Rectal smooth muscle tissue (tissue), 1 donor: Measurements from ENCODE around the gene RCN2.
A peak's percentile ranks its signal among the peaks of the same experiment; 100 is the strongest.
"Not testable (repeated sequence)": the region's sequence is repeated elsewhere in the genome, so short reads cannot be mapped to it uniquely, and the experiment has no call there.

ENCODE experiments used
- H3K27ac ChIP-seq: one replicate; pipeline ENCODE4 v1.7.0; 2013; ENCODE audit warnings: low read depth, low read length, inconsistent platforms
- H3K27me3 ChIP-seq: one replicate; pipeline ENCODE4 v1.7.0; 2013; ENCODE audit warnings: low read length; ENCODE audit not compliant: control insufficient read depth, insufficient read depth
- H3K36me3 ChIP-seq: one replicate; pipeline ENCODE4 v1.7.0; 2013; ENCODE audit warnings: low read length; ENCODE audit not compliant: control insufficient read depth, insufficient read depth
- H3K4me1 ChIP-seq: one replicate; pipeline ENCODE4 v1.7.0; 2013; ENCODE audit warnings: low read length; ENCODE audit not compliant: control insufficient read depth, insufficient read depth
- H3K4me3 ChIP-seq: one replicate; pipeline ENCODE4 v1.7.0; 2013; ENCODE audit warnings: low read length
- H3K9ac ChIP-seq: one replicate; pipeline ENCODE4 v1.7.0; 2013; ENCODE audit warnings: low read length

The RCN2 gene, protein sequence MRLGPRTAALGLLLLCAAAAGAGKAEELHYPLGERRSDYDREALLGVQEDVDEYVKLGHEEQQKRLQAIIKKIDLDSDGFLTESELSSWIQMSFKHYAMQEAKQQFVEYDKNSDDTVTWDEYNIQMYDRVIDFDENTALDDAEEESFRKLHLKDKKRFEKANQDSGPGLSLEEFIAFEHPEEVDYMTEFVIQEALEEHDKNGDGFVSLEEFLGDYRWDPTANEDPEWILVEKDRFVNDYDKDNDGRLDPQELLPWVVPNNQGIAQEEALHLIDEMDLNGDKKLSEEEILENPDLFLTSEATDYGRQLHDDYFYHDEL

DNA sequence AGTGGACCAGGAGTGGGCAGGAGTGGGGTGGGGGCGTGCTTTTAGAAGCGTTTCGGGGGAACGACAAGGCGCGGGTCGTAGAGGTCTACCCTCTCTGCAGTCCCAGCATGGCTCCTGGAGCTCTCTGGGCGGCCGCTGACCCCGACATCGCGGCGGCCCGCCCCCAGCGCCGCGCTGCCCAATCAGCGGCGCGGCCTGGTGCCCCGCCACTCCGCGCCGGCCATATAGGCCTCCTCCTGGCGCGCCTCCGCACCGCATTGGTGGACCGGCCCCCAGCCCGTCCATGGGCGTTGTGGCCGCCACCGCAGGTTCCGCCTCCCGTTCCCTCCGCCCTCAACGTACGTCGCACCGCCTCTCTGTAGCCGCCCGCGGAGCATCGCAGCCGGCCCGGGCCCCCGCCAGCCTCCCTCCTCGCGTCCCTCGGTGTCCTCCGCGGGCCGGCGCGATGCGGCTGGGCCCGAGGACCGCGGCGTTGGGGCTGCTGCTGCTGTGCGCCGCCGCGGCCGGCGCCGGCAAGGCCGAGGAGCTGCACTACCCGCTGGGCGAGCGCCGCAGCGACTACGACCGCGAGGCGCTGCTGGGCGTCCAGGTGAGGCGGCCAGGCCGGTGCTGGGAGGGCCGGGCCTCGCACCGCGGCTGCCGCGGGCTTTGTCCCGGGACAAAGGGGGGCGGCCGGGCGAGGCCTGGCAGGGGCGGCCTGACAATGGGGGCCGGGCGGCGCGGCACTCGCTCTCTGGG is at the start of gene RCN2:
Gene RCN2, plus strand, starts transcription at position 353 of the 738 bp plus-strand sequence. Its CDS starts 93 bp downstream, at position 446.
- H3K9ac ChIP-seq, result peak within 1 kb of the TSS; percentile 4
- no peaks in the 10 kb centered on the region for H3K27me3 ChIP-seq
- peaks cover 3% of the 10 kb centered on the region for H3K36me3 ChIP-seq
- H3K27ac ChIP-seq, result peak within 1 kb of the TSS; percentile 62
- H3K4me1 ChIP-seq, result no peaks in the 10 kb centered on the region
- H3K4me3 ChIP-seq, result peak within 1 kb of the TSS; percentile 65

DNA sequence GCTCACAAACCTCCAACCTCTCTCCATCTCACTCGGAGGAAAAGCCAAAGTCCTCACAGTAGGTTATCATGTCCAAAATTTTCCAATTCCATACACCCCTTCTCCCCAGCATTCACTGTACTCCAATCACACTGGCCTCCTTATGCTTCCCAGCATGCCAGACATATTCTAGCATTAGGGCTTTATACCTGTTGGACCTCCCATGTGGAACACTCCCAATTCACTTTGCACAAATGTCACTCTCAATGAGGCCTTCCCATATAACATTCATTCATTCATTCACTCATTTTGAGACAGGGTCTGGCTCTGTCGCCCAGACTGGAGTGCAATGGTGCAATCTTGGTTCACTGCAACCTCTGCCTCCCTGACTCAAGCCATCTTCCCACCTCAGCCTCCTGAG is 46.3 kb upstream of the RCN2 start:
- Histone ChIP-seq H3K4me3 (no peak overlapping the region), H3K9ac (no peak overlapping the region), H3K4me1 (no peaks in the 10 kb centered on the region), H3K36me3 (no peaks in the 10 kb centered on the region), H3K27ac (no peak overlapping the region), H3K27me3 (no peaks in the 10 kb centered on the region)

DNA sequence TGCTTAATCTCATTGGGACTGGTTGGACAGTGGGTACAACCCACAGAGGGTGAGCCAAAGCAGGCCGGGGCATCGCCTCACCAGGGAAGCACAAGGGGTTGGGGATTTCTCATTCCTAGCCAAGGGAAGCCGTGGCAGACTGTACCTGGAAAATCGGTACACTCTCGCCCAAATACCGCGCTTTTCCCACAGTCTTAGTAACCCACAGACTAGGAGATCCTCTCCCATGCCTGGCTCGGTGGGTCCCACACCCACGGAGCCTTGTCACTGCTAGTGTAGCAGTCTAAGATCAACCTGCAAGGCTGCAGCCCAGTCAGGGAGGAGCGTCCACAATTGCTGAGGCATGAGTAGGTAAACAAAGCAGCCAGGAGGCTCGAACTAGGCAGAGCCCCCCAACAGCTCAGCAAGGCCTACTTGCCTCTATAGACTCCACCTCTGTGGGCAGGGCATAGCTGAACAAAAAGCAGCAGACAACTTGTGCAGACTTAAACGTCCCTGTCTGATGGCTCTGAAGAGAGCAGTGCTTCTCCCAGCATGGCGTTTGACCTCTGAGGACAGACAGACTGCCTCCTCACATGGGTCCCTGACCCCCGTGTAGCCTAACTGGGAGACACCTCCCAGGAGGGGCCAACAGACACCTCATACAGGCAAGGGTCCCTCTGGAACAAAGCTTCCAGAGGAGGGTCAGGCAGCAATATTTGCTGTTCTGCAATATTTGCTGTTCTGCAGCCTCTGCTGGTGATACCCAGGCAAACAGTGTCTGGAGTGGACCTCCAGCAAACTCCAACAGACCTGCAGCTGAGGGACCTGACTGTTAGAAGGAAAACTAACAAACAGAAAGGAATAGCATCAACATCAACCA is 44.0 kb upstream of the RCN2 start:
- H3K36me3 ChIP-seq, H3K4me3 ChIP-seq, H3K9ac ChIP-seq, H3K27ac ChIP-seq, H3K4me1 ChIP-seq, H3K27me3 ChIP-seq: not testable (repeated sequence)

DNA sequence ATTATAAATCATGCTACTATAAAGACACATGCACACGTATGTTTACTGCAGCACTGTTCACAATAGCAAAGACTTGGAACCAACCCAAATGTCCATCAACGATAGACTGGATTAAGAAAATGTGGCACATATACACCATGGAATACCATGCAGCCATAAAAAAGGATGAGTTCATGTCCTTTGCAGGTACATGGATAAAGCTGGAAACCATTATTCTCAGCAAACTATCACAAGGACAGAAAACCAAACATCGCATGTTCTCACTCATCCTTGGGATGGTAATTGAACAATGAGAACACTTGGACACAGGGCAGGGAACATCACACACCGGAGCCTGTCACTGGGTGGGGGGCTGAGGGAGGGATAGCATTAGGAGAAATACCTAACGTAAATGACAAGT is 38.7 kb upstream of the RCN2 start:
- not testable (repeated sequence) for H3K36me3 ChIP-seq, H3K4me3 ChIP-seq, H3K27ac ChIP-seq, H3K27me3 ChIP-seq, H3K4me1 ChIP-seq, H3K9ac ChIP-seq

DNA sequence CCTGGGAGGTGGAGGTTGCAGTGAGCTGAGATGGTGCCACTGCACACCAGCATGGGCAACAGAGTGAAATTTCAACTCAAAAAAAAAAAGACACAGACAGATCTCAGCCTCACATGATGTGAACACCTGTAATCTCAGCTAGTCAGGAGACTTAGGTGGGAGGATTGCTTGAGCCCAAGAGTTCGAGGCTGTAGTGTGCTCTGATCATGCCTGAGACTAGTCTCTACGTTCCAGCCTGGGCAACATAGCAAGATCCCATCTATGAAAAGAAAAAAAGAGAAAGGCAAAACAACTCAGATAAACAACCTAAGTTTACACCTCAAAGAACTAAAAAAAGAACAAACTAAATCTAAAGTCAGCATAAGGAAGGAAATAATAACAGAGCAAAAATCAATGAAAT is 37.4 kb upstream of the RCN2 start:
- Histone ChIP-seq H3K4me1 (no peaks in the 10 kb centered on the region), H3K36me3 (no peaks in the 10 kb centered on the region), H3K9ac (no peak overlapping the region), H3K27me3 (no peaks in the 10 kb centered on the region), H3K27ac (no peak overlapping the region), H3K4me3 (no peak overlapping the region)

DNA sequence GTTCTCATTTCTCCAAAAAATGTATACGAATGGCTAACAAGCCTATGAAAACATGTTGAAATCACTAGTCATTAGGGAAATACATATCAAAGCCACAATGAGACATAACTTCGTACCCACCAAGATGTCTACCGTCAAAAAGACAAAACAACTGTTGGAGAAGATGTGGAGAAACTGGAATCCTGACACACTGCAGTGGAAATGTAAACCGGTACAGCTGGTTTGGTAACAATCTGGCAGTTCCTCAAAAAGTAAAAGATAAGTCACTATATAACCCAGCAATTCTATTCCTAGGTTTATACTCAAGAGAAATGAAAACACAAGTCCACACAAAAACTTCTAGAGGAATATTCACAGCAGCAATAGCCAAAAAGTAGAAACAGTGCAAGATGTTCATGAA is 33.4 kb upstream of the RCN2 start:
- H3K27ac ChIP-seq, result no peak overlapping the region
- no peak overlapping the region for H3K4me3 ChIP-seq
- H3K27me3 ChIP-seq, result no peaks in the 10 kb centered on the region
- H3K4me1 ChIP-seq, result no peaks in the 10 kb centered on the region
- no peak overlapping the region for H3K9ac ChIP-seq
- H3K36me3 ChIP-seq, result no peaks in the 10 kb centered on the region

DNA sequence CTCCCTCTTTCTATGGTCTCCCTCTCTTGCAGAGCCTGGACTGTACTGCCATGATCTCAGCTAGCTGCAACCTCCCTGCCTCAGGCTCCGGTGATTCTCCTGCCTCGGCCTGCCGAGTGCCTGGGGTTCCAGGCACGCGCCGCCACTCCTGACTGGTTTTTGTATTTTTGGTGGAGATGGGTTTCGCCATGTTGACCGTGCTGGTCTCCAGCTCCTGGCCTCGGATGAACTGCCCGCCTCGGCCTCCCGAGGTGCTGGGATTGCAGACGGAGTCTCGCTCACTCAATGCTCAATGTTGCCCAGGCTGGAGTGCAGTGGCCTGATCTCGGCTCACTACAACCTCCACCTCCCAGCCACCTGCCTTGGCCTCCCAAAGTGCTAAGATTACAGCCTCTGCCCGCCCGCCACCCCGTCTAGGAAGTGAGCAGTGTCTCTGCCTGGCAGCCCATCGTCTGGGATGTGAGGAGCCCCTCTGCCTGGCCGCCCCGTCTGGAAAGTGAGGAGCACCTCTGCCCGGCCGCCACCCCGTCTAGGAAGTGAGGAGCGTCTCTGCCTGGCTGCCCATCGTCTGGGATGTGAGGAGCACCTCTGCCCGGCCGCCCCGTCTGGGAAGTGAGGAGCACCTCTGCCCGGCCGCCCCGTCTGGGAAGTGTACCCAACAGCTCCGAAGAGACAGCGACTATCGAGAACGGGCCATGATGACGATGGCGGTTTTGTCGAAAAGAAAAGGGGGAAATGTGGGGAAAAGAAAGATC is 32.2 kb upstream of the RCN2 start:
- H3K36me3 ChIP-seq, H3K27me3 ChIP-seq, H3K27ac ChIP-seq, H3K9ac ChIP-seq, H3K4me1 ChIP-seq, H3K4me3 ChIP-seq: not testable (repeated sequence)

DNA sequence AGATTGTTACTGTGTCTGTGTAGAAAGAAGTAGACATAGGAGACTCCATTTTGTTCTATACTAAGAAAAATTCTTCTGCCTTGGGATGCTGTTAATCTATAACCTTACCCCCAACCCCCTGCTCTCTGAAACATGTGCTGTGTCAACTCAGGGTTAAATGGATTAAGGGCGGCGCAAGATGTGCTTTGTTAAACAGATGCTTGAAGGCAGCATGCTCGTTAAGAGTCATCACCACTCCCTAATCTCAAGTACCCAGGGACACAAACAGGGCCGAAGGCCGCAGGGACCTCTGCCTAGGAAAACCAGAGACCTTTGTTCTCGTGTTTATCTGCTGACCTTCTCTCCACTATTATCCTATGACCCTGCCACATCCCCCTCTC is 31.6 kb upstream of the RCN2 start:
- H3K4me1 ChIP-seq, H3K9ac ChIP-seq, H3K4me3 ChIP-seq, H3K27ac ChIP-seq, H3K36me3 ChIP-seq, H3K27me3 ChIP-seq: not testable (repeated sequence)

DNA sequence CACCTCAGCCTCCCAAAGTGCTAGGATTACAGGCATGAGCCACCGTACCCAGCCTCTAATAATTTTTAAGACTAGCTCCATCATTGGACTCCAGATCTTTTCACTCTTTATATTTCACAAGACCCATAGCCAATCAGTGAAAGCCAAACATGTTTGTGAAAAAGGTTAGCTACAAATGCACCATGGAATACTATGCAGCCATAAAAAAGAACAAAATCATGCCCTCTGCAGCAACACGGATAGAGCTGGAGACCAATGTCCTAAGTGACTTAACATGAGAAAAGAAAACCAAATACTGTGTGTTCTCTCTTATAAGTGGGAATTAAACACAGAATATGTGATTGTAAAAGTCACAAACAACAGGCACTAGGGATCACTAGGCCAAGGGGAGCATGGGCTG is 29.6 kb upstream of the RCN2 start:
- H3K27me3 ChIP-seq, result no peaks in the 10 kb centered on the region
- no peaks in the 10 kb centered on the region for H3K36me3 ChIP-seq
- no peak overlapping the region for H3K9ac ChIP-seq
- no peak overlapping the region for H3K4me3 ChIP-seq
- H3K27ac ChIP-seq, result no peak overlapping the region
- peaks cover 8% of the 10 kb centered on the region for H3K4me1 ChIP-seq

DNA sequence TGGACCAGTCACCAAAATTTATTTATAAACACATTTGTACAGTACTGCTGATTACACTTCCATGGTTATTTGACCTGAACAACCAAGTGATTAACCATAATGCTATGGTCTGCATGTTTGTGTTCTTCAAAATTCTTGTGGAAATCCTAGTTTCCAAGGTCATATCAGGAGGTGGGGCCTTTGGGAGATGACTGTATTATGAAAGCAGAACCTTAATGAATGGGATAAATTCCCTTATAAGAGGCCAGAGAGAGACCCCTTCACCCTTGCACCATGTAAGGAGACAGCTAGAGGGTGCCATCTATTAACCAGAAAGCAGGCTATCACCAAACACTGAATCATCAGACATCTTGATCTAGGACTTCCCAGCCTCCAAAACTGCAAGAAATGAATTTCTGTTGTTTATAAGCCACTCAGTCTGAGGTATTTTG is 28.3 kb upstream of the RCN2 start:
- Histone ChIP-seq H3K4me1 (peaks cover 8% of the 10 kb centered on the region), H3K27me3 (no peaks in the 10 kb centered on the region), H3K36me3 (no peaks in the 10 kb centered on the region), H3K27ac (no peak overlapping the region), H3K9ac (no peak overlapping the region), H3K4me3 (no peak overlapping the region)

DNA sequence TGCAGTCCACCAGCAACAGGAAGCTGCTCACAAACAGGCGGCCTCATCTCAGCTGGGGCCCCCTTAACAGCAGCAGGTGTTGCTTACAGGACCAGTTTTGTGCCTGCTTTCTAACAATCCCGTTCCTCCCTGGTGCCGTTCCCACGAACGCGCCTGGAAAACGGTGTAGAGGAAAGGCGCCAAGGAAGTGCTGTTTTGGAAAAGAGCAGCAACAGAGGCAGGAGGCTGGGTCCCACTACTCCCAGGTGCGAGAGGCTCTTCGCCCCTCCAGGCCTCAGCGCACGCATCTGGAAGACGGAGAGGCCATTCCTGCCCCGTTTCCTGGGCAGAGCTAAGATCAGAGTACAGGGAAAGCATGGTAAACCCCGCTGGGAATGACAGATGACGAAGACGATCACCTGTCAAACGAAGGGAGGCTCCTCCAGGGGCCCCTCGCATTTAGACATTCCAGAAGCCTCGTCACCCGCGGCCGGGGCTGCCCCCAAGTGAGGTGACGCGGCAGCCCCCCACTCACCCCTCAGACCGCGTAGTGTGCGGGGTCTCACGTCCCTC is 27.0 kb upstream of the RCN2 start:
- Histone ChIP-seq H3K36me3 (no peaks in the 10 kb centered on the region), H3K27ac (peak overlapping the region; percentile 79), H3K27me3 (no peaks in the 10 kb centered on the region), H3K4me3 (peak overlapping the region; percentile 91), H3K4me1 (peaks cover 8% of the 10 kb centered on the region), H3K9ac (peak overlapping the region; percentile 3)
